ENCODE measurements around the gene ST6GALNAC3. TPM values are rescaled to one million over a fixed set of nuclear protein-coding genes. Genes with fewer than 3 reads are reported as not detected.
A peak's percentile ranks its signal among the peaks of the same experiment; 100 is the strongest.
"Not testable (repeated sequence)": the region's sequence is repeated elsewhere in the genome, so short reads cannot be mapped to it uniquely, and the experiment has no call there.

ST6GALNAC3 gene
- polyA plus RNA-seq, 4 donors = under 0.01 to 21.7 (median 2.6) TPM

- DNase-seq = peak; percentile 66 to 76
- Histone ChIP-seq H3K9me3 (ENCODE audit: control insufficient read depth in 2 of 2, insufficient read depth in 1 of 2, low read depth in 1 of 2, low read length in 1 of 2) (no peaks in the 10 kb centered on the region), H3K27me3 (ENCODE audit: control insufficient read depth in 3 of 3, insufficient read depth in 3 of 3, low read length in 3 of 3) (no peaks in the 10 kb centered on the region), H3K27ac (ENCODE audit: low read depth in 1 of 3, low read length in 2 of 3) (no peak overlapping the region), H3K36me3 (ENCODE audit: control insufficient read depth in 3 of 3, insufficient read depth in 2 of 3, low read depth in 1 of 3, low read length in 3 of 3) (no peaks in the 10 kb centered on the region), H3K4me1 (ENCODE audit: control insufficient read depth in 3 of 3, insufficient read depth in 2 of 3, low read depth in 1 of 3, low read length in 2 of 3) (no peaks in the 10 kb centered on the region), H3K4me3 (ENCODE audit: low read depth in 1 of 3, low read length in 3 of 3) (no peak overlapping the region)
- FAIRE-seq = no peak
- WGBS, 3 donors = 4 to 14% (median 7%) methylated on average over 3 of the region's 3 CpGs
These were observed 256.6 kb downstream of the ST6GALNAC3 start for GRCh38 chr1:76330991-76331603.

- FAIRE-seq = no peak
- DNase-seq = no peak
- Histone ChIP-seq H3K4me1 (ENCODE audit: control insufficient read depth in 3 of 3, insufficient read depth in 2 of 3, low read depth in 1 of 3, low read length in 2 of 3) (no peaks in the 10 kb centered on the region), H3K4me3 (ENCODE audit: low read depth in 1 of 3, low read length in 3 of 3) (no peak overlapping the region), H3K9me3 (ENCODE audit: control insufficient read depth in 2 of 2, insufficient read depth in 1 of 2, low read depth in 1 of 2, low read length in 1 of 2) (no peaks in the 10 kb centered on the region), H3K27ac (ENCODE audit: low read depth in 1 of 3, low read length in 2 of 3) (no peak overlapping the region), H3K36me3 (ENCODE audit: control insufficient read depth in 3 of 3, insufficient read depth in 2 of 3, low read depth in 1 of 3, low read length in 3 of 3) (no peaks in the 10 kb centered on the region), H3K27me3 (ENCODE audit: control insufficient read depth in 3 of 3, insufficient read depth in 3 of 3, low read length in 3 of 3) (no peaks in the 10 kb centered on the region)
These were observed 261.3 kb downstream of the ST6GALNAC3 start for GRCh38 chr1:76335882-76336281.

- Histone ChIP-seq H3K4me1 (ENCODE audit: control insufficient read depth in 3 of 3, insufficient read depth in 2 of 3, low read depth in 1 of 3, low read length in 2 of 3) (no peaks in the 10 kb centered on the region), H3K9me3 (ENCODE audit: control insufficient read depth in 2 of 2, insufficient read depth in 1 of 2, low read depth in 1 of 2, low read length in 1 of 2) (no peaks in the 10 kb centered on the region), H3K4me3 (ENCODE audit: low read depth in 1 of 3, low read length in 3 of 3) (no peak overlapping the region), H3K27ac (ENCODE audit: low read depth in 1 of 3, low read length in 2 of 3) (no peak overlapping the region), H3K27me3 (ENCODE audit: control insufficient read depth in 3 of 3, insufficient read depth in 3 of 3, low read length in 3 of 3) (no peaks in the 10 kb centered on the region), H3K36me3 (ENCODE audit: control insufficient read depth in 3 of 3, insufficient read depth in 2 of 3, low read depth in 1 of 3, low read length in 3 of 3) (no peaks in the 10 kb centered on the region)
- 63 to 77% (median 76%) methylated on average over 8 of the region's 8 CpGs for WGBS, 3 donors
- DNase-seq (peak; percentile 10 to 22), FAIRE-seq (no peak)
These were observed 262.4 kb downstream of the ST6GALNAC3 start for GRCh38 chr1:76336931-76337371.

DNA sequence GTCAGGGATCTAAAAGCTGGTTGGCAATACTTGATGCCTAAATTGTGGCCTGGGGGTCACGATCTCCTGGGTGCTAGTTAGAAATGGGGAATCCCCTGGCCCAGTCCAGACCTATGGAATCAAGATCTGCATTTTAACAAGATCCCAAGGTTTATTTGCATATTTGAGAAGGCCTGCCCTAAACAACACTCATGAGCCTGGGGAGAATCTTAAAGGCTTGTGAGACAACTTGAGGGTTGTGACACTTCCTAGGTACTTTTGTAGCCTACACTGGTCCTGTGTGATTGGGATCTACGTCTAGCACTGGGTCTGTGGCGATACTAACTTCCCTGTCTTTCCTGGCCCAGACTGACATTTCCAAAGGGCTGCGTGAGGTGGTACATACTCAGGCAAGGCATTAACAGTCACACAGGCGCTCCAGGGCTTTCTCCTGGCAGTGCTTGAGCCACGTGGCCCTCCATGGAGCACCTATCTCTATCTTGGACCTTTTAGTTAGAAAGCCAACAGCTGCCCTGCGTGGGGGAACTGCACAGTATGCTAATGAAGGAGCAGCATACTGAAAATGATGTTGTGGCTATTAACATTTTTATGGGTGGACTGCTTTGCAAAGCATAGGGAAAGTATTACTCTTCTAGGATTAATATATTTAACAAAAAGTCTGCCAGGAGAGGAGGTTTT is 263.1 kb downstream of the ST6GALNAC3 start:
- no peak overlapping the region for H3K4me3 ChIP-seq (ENCODE audit: low read depth in 1 of 3, low read length in 3 of 3)
- DNase-seq = no peak
- H3K36me3 ChIP-seq (ENCODE audit: control insufficient read depth in 3 of 3, insufficient read depth in 2 of 3, low read depth in 1 of 3, low read length in 3 of 3) = no peaks in the 10 kb centered on the region
- no peaks in the 10 kb centered on the region for H3K27me3 ChIP-seq (ENCODE audit: control insufficient read depth in 3 of 3, insufficient read depth in 3 of 3, low read length in 3 of 3)
- no peaks in the 10 kb centered on the region for H3K4me1 ChIP-seq (ENCODE audit: control insufficient read depth in 3 of 3, insufficient read depth in 2 of 3, low read depth in 1 of 3, low read length in 2 of 3)
- H3K9me3 ChIP-seq (ENCODE audit: control insufficient read depth in 2 of 2, insufficient read depth in 1 of 2, low read depth in 1 of 2, low read length in 1 of 2) = no peaks in the 10 kb centered on the region
- no peak for FAIRE-seq
- 76 to 84% (median 77%) methylated on average over 7 of the region's 7 CpGs for WGBS, 3 donors
- no peak overlapping the region for H3K27ac ChIP-seq (ENCODE audit: low read depth in 1 of 3, low read length in 2 of 3)

DNA sequence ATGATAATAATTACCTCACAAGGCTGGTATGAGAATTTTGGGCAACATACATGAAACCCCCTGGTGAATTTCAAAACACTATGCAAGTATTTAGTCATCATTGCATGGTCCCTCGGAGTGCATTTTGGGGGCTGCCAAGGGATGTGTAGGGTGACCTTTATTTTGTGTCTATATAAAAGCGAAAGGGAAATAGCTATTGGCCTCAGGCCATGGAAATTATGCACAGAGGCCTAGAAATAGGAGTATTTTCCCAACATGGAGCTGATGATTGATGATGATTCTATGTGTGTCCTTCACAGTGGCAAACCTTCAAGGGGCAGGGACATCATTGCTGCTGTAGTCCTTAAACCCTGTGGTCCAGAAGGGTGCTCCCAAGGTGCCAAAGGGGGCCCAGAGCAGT is 265.5 kb downstream of the ST6GALNAC3 start:
- Histone ChIP-seq H3K27ac (ENCODE audit: low read depth in 1 of 3, low read length in 2 of 3) (no peak overlapping the region), H3K9me3 (ENCODE audit: control insufficient read depth in 2 of 2, insufficient read depth in 1 of 2, low read depth in 1 of 2, low read length in 1 of 2) (no peaks in the 10 kb centered on the region), H3K4me1 (ENCODE audit: control insufficient read depth in 3 of 3, insufficient read depth in 2 of 3, low read depth in 1 of 3, low read length in 2 of 3) (no peaks in the 10 kb centered on the region), H3K4me3 (ENCODE audit: low read depth in 1 of 3, low read length in 3 of 3) (no peak overlapping the region), H3K27me3 (ENCODE audit: control insufficient read depth in 3 of 3, insufficient read depth in 3 of 3, low read length in 3 of 3) (no peaks in the 10 kb centered on the region), H3K36me3 (ENCODE audit: control insufficient read depth in 3 of 3, insufficient read depth in 2 of 3, low read depth in 1 of 3, low read length in 3 of 3) (no peaks in the 10 kb centered on the region)
- DNase-seq (no peak), FAIRE-seq (no peak)
- 72 to 92% (median 73%) methylated on average over 2 of the region's 2 CpGs for WGBS, 3 donors

DNA sequence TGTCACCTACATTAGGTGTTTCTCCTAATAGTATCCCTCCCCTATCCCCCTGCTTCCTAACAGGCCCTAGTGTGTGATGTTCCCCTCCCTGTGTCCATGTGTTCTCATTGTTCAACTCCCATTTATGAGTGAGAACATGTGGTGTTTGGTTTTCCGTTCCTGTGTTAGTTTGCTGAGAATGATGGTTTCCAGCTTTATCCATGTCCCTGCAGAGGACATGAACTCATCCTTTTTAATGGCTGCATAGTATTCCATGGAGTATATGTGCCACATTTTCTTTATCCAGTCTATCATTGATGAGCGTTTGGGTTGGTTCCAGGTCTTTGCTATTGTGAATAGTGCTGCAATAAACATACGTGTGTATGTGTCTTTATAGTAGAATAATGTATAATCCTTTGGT is 267.3 kb downstream of the ST6GALNAC3 start:
- WGBS, 3 donors = 90 to 93% (median 93%) methylated on average over 3 of the region's 3 CpGs
- not testable (repeated sequence) for H3K27me3 ChIP-seq (ENCODE audit: control insufficient read depth in 3 of 3, insufficient read depth in 3 of 3, low read length in 3 of 3); H3K27ac ChIP-seq (ENCODE audit: low read depth in 1 of 3, low read length in 2 of 3); H3K4me1 ChIP-seq (ENCODE audit: control insufficient read depth in 3 of 3, insufficient read depth in 2 of 3, low read depth in 1 of 3, low read length in 2 of 3); FAIRE-seq; H3K4me3 ChIP-seq (ENCODE audit: low read depth in 1 of 3, low read length in 3 of 3); H3K36me3 ChIP-seq (ENCODE audit: control insufficient read depth in 3 of 3, insufficient read depth in 2 of 3, low read depth in 1 of 3, low read length in 3 of 3); DNase-seq; H3K9me3 ChIP-seq (ENCODE audit: control insufficient read depth in 2 of 2, insufficient read depth in 1 of 2, low read depth in 1 of 2, low read length in 1 of 2)

GRCh38 chr1:76343356-76343755 is 268.8 kb downstream of the ST6GALNAC3 start:
- Histone ChIP-seq H3K4me3 (ENCODE audit: low read depth in 1 of 3, low read length in 3 of 3) (no peak overlapping the region), H3K4me1 (ENCODE audit: control insufficient read depth in 3 of 3, insufficient read depth in 2 of 3, low read depth in 1 of 3, low read length in 2 of 3) (no peaks in the 10 kb centered on the region), H3K9me3 (ENCODE audit: control insufficient read depth in 2 of 2, insufficient read depth in 1 of 2, low read depth in 1 of 2, low read length in 1 of 2) (no peaks in the 10 kb centered on the region), H3K27ac (ENCODE audit: low read depth in 1 of 3, low read length in 2 of 3) (no peak overlapping the region), H3K36me3 (ENCODE audit: control insufficient read depth in 3 of 3, insufficient read depth in 2 of 3, low read depth in 1 of 3, low read length in 3 of 3) (no peaks in the 10 kb centered on the region), H3K27me3 (ENCODE audit: control insufficient read depth in 3 of 3, insufficient read depth in 3 of 3, low read length in 3 of 3) (no peaks in the 10 kb centered on the region)
- no peak for FAIRE-seq
- WGBS, 3 donors = 72 to 85% (median 81%) methylated on average over 4 of the region's 4 CpGs
- DNase-seq = no peak

DNA sequence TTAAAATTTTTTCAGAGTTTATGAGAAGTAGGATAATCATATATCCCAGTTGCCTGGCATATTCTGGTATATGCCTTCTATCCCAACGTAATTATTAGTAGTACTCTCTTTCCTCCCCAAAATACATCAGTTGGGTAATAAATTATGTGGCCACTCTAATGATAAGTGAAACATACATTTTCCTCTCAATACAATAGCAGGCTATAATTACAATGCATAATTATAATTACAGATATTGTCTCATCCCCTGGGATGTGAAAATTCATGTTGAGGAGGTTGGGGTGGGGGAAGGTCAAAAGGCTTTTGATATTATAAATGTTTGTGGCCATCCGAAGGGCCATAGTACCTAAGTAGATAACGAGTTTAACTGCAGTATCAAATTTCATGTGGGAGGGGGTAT is 277.1 kb downstream of the ST6GALNAC3 start:
- DNase-seq = no peak
- no peak overlapping the region for H3K27ac ChIP-seq (ENCODE audit: low read depth in 1 of 3, low read length in 2 of 3)
- no peak overlapping the region for H3K4me3 ChIP-seq (ENCODE audit: low read depth in 1 of 3, low read length in 3 of 3)
- no peaks in the 10 kb centered on the region for H3K9me3 ChIP-seq (ENCODE audit: control insufficient read depth in 2 of 2, insufficient read depth in 1 of 2, low read depth in 1 of 2, low read length in 1 of 2)
- H3K4me1 ChIP-seq (ENCODE audit: control insufficient read depth in 3 of 3, insufficient read depth in 2 of 3, low read depth in 1 of 3, low read length in 2 of 3) = no peaks in the 10 kb centered on the region
- 65 to 79% (median 65%) methylated on average over 3 of the region's 3 CpGs for WGBS, 3 donors
- FAIRE-seq = no peak
- no peaks in the 10 kb centered on the region for H3K36me3 ChIP-seq (ENCODE audit: control insufficient read depth in 3 of 3, insufficient read depth in 2 of 3, low read depth in 1 of 3, low read length in 3 of 3)
- no peaks in the 10 kb centered on the region for H3K27me3 ChIP-seq (ENCODE audit: control insufficient read depth in 3 of 3, insufficient read depth in 3 of 3, low read length in 3 of 3)

All from small intestine (tissue), 7 donors.